Measurements from ENCODE around the gene RAP2C.

DNA sequence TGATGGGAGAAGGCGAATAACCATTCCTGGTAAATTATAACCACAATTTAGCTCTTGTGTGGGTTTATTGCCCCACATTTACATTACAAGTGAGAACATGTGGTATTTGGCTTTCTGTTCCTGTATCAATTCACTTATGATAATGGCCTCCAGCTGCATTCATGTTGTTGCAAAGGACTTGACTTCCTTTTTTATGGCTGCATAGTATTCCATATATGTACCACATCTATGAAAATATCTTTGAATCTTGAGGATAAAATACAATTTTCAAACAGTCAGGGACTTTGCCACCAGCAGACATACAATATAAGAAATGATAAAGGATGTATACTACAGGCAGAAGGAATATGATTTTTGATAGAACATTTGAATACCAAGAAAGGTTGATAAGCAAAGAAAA is 27.3 kb downstream of the RAP2C start:
- TF ChIP-seq, protein P1, sequence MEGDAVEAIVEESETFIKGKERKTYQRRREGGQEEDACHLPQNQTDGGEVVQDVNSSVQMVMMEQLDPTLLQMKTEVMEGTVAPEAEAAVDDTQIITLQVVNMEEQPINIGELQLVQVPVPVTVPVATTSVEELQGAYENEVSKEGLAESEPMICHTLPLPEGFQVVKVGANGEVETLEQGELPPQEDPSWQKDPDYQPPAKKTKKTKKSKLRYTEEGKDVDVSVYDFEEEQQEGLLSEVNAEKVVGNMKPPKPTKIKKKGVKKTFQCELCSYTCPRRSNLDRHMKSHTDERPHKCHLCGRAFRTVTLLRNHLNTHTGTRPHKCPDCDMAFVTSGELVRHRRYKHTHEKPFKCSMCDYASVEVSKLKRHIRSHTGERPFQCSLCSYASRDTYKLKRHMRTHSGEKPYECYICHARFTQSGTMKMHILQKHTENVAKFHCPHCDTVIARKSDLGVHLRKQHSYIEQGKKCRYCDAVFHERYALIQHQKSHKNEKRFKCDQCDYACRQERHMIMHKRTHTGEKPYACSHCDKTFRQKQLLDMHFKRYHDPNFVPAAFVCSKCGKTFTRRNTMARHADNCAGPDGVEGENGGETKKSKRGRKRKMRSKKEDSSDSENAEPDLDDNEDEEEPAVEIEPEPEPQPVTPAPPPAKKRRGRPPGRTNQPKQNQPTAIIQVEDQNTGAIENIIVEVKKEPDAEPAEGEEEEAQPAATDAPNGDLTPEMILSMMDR (IDR thresholded peaks at IDR 0.05) = no peak
- no peak for TF ChIP-seq EP300 (IDR thresholded peaks at IDR 0.05)
